Lower leg skin (tissue), 3 donors: Measurements from ENCODE around the gene BPIFB2.

Experiments
- POLR2A ChIP-seq, 2 donors: fragments of 450-650 bp; IDR thresholded peaks; one replicate each; pipeline ENCODE4 v1.6.1; 2016 to 2017; ENCODE audit warnings: antibody characterized with exemption in 2 of 2, mild to moderate bottlenecking in 1 of 2, moderate library complexity in 1 of 2
- TF ChIP-seq, protein P1 (sequence below), 3 donors: fragments of 450-650 bp; IDR thresholded peaks; one replicate each; pipeline ENCODE4 v1.5.1; 2016; ENCODE audit warnings: antibody characterized with exemption in 3 of 3, mild to moderate bottlenecking in 3 of 3, moderate library complexity in 2 of 3

GRCh38 chr20:33019465-33020277 lies 12.2 kb downstream of the BPIFB2 start:
- TF ChIP-seq, protein P1, sequence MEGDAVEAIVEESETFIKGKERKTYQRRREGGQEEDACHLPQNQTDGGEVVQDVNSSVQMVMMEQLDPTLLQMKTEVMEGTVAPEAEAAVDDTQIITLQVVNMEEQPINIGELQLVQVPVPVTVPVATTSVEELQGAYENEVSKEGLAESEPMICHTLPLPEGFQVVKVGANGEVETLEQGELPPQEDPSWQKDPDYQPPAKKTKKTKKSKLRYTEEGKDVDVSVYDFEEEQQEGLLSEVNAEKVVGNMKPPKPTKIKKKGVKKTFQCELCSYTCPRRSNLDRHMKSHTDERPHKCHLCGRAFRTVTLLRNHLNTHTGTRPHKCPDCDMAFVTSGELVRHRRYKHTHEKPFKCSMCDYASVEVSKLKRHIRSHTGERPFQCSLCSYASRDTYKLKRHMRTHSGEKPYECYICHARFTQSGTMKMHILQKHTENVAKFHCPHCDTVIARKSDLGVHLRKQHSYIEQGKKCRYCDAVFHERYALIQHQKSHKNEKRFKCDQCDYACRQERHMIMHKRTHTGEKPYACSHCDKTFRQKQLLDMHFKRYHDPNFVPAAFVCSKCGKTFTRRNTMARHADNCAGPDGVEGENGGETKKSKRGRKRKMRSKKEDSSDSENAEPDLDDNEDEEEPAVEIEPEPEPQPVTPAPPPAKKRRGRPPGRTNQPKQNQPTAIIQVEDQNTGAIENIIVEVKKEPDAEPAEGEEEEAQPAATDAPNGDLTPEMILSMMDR (IDR thresholded peaks at IDR 0.05) = no peak
- TF ChIP-seq POLR2A (IDR thresholded peaks at IDR 0.05) = no peak
